GM19238 (cell line): ENCODE measurements around the gene SRRM3.
"Not testable (repeated sequence)": the region's sequence is repeated elsewhere in the genome, so short reads cannot be mapped to it uniquely, and the experiment has no call there.

Source experiments
- DNase-seq: peaks from one replicate; pipeline ENCODE4 v3.0.0; 2011; ENCODE audit warnings: low spot score; ENCODE audit not compliant: insufficient read length

SRRM3 gene

DNA sequence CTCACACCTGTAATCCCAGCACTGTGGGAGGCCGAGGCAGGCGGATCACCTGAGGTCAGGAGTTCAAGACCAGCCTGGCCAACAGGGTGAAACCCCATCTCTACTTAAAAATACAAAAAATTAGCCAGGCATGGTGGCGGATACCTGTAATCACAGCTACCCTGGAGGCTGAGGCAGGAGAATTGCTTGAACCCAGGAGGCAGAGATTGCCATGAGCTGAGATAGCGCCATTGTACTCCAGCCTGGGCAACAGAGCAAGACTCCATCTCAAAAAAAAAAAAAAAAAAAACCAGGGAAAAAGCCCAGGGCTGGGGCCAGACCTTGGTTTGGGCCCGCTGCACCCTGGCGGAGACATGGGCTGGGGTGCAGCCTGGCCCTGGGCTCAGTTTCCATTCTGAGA lies 110.1 kb downstream of the SRRM3 start:
- not testable (repeated sequence) for DNase-seq

DNA sequence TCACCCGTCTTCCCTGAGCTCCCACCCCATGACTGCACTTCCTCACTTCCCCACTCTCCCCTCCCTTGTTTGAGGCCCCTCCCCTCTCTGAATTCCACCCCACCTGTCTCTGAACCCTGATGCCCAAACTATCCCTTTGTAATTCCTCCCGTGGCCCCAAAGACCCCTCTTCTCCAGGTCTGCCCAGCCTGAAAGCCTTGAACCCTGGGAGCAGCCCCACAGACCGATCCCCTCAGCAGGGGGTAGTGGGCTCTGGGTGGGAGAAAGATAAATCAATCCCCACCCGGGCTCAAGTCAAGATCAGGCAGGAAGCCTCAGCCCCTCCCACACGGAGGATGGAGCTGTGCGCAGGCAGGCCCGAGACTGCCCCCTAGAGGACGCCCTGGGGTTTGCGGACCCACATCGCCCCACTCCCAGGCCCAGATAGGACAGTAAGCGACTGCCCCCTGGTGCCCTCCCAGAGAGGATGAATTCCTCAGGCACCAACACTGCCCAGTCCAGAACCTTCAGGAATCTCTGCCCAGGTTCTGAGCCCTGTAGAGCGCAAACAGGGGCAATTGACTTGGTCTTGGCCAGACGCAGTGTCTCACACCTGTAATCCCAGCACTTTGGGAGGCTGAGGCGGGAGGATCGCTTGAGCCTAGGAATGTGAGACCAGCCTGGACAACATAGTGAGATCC lies 112.5 kb downstream of the SRRM3 start:
- peak; percentile 95 for DNase-seq

DNA sequence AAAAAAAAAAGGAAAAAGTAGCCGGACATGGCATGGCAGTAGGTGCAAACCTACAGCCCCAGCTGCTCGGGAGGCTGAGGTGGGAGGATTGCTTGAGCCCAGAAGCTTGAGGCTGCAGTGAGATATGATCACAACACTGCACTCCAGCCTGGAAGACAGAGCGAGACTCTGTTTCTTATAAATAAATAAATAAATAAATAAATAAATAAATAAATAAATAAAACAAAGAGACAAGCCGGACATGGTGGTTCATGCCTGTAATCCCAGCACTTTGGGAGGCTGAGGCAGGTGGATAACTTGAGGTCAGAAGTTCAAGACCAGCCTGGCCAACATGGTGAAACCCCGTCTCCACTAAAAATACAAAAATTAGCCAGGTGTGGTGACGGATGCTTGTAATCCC lies 113.0 kb downstream of the SRRM3 start:
- DNase-seq = not testable (repeated sequence)

DNA sequence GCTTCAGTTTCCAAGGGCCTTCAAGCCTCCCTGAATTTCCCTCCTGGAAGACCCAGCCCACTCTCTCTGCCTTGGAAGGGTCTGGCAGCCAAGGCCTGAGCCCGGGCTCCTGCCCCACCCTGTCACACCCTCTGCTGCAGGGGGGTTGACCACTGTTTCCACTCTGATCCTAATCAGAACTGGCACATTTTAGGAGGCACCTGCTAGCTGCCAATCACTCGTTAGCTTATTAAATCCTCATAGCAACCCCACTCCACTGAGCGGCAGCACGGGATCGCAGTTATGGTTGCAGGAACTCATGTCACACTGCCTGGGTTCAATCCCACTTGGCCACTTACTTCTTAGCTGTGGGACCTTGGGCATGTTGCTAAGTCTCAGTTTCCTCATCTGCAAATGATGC lies 113.7 kb downstream of the SRRM3 start:
- no peak for DNase-seq

DNA sequence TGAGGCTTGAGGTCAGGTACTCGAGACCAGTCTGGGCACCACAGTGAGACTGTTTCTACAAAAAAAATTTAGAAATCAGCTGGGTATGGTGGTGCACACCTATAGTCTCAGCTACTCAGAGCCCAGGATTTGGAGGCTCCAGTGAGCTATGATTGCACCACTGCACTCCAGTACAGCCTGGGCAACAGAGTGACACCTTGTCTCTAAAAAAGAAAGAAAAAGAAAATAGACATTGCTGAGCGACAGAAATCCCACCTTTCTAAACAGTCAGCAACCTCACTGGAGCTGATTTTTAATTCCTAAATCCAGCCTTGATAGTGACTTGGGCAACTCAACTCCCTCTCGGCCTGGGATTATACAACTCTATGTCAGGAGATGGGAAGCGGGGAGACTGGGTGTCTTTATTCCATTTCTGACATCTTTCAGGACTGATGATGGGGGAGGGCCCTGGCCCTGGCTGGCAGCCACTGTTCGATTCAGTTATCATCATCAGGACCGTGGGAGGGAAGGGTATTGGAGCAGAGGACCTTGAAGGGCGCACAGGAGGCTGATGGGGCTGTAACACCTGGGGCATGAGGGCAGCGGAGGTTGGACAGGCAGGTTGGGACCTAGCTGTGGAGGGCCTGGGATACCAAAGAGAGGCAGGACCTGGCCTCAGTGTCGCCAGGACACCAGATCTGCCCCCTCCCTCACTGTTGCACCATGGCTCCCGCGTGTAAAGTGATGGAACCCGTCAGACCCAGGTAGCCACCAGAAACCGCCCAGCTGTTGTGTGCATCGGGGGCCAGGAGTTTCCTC lies 115.5 kb downstream of the SRRM3 start:
- no peak for DNase-seq

DNA sequence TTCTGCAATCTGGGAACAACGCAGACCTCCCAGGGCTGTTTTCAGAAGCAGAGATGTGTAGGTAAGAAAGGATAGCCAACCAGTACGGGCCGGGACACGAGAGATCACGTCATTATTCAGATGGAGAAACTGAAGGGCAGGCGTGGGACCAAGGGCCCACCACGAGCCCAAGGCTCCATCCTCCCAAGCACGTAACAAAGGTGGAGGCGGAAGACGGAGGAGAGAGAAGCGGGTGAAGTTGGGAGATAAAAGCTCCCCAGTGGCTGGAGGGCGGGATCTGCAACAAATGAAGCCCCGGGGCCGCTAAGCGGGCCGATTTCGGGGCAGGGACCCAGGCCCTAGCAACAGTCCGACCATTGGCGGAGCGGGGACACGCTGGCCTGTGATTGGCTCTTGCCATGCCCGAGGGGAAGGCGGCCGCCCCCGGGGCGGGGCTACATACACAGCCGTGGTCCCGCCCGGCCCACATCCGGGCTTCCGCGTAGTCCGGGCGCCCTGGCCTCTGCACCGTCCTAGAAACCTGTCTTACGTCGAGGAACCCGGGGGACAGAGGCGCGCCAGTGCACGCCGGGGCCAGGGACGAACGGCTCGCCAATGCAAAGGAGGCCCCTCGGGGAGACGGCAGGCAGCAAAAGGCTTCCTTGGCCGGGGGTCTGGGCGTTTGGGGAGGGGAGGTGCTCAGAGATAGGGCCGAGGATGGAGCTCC lies 116.2 kb downstream of the SRRM3 start:
- DNase-seq = peak; percentile 97

DNA sequence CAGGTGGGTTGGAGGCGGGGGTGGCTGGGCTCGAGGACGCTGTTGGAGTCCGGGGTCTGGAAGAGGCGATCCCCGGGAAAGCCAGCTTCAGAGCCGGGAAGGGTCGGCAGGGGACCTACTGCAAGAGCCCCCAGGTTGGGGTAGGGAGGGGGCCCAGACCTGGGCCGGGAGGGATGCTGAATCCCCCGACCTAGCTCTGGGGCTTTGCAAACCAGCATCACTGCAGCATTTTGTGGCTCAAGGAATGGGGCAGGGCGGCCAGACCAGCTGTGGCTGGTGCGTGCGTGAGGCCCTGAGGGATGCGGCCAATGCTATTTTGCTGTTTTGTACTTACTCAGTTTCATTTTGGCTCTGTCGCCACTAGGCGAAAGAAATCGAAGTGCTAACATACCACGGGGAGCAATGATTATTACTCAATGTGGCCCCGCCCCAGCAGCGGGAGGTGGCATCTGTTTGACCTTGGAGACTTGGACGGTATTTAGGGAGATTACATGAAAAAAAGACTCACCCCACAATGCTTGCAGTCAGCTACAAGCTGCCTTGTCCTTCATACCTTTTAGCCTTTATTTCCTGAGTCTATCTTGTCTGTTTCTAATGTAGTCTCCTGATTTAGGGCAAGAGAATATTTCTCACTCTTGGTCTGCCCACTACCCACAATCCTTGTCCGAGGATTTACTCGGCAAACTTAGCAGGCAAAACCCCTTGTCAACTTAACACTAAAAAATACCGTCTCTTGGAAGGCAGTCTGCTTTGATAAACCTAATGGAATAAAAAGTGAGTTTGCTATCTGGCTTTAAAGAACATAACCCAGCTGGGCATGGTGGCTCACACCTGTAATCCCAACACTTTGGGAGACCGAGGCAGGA lies 117.0 kb downstream of the SRRM3 start:
- peak; percentile 78 for DNase-seq

DNA sequence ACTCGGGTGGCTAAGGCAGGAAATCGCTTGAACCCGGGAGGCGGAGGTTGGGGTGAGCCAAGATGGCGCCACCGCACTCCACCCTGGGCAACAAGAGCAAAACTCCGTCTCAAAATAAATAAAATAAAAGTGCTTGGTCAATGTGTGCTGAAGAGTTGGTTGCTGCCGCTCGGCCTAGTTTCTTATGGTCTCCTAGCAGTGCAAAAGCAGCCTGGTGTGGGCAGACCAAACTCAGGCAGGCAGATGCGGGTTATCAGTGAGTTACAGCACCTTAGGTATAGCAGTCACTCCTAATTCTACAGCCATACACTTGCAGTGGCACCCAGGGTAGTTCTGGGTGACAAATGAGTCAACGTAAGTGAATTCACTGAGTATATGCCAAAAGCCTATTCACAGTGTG lies 123.4 kb downstream of the SRRM3 start:
- no peak for DNase-seq

DNA sequence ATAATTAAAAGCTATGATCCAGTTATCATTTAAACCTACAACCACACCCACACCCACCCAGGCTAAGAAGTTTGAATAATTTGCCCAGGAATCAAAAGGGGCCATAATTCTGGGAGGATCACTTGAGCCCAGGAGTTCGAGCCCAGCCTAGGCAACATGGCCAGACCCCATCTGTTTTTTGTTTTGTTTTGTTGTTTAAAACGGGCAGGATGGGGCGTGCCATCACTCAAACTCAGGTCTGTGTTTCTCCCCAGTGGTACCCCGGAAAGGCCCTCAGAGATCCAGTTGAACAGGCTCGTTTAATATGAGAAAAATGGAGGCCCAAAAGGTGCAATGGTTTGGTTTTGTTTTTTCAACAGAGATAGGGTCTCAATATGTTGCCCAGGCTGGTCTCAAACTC lies 124.1 kb downstream of the SRRM3 start:
- no peak for DNase-seq

DNA sequence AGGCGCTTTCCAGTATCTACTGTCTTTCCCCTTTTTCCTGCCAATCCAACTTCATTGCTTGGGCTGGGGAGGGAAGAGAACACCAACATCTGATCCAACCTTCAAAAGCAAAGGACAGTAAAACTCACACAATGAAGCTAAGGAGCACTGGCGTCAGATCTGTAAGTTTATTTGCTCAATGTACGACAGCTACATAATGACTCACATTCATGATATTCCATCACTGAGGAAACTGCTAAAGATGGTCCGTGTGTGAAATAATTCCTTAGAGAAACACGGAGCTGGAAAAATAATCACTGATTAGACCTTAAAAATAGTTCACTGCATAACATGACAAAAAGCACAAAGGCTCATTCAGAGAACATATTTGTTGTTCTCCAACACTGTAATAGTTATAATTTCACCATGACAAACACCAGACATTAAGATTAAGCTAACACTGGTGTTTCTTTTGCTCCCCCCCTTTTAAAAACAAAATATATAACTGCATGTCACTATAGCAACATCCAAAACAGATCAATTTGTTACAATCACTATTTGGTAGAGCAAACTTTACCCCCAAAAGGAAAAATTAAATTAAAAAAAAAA lies 125.0 kb downstream of the SRRM3 start:
- DNase-seq = no peak

DNA sequence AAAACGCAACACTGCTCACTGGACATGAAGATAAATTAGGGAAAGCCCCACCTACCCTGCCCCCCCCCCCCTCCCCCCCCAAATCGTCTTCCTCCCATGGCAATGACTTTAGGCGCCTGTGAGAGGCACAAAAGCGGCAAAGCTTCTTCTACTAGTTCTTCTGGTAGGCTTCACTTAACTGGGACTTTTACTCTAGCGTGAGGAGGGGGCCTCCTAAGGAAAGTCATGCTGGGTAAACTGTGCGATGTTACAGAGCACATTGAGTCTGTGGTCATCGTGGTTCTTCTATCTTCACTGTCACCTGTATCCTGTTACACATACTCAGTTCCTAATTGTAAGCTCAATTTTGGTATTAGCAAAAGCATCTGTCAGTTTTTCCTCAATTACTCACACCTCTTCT lies 125.9 kb downstream of the SRRM3 start:
- no peak for DNase-seq

DNA sequence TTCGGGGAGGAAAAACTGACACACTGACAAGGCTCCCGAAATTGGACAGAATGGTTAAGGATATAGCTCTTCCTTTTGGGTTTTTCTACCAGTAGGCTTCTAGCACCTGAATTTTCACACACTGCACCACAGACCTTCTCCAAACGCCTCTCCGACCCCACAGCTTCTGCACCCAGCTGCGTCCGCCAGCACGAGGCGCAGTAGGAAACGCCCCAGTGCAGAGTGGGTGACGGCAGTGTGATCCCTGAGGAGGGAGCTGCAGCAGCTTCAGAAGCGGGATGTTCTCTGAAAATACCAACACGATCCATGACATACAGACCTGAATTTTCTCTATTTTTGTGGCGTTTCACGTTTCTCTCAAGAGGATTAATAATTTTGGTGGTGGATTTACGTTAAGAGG lies 126.7 kb downstream of the SRRM3 start:
- DNase-seq = no peak

DNA sequence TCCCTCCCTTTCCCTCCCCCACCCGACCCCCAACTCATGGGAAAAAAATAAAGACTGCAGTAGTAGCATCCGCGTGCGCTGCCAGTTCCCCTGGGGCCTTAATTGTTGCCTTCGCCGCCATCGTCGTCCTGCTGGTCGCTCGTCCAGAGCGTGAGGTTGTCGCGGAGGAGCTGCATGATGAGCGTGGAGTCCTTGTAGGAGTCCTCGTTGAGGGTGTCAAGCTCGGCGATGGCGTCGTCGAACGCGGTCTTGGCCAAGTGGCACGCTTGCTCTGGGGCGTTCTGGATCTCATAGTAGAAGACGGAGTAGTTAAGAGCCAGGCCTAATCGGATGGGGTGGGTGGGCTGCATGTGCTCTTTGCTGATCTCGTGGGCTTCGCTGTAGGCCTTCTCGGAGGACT lies 127.8 kb downstream of the SRRM3 start:
- no peak for DNase-seq

DNA sequence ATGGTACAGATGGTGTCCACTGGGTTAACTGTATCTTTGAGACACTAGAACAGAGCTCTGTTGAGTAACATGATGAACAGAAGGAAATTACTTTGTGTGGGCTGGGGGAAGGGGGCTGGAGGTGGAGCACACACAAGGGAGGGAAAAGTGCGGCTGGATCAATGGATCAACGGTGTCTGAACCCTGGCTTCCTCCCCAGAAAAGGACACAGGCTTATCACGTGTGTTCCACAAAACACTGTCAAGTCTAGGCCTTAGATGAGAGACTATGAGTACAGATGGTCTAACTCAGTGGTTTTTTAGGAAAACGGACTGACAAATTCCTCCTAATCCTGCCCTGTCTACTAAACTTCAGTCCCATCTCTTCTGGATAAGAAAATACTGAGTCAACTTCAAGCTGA lies 128.6 kb downstream of the SRRM3 start:
- no peak for DNase-seq

DNA sequence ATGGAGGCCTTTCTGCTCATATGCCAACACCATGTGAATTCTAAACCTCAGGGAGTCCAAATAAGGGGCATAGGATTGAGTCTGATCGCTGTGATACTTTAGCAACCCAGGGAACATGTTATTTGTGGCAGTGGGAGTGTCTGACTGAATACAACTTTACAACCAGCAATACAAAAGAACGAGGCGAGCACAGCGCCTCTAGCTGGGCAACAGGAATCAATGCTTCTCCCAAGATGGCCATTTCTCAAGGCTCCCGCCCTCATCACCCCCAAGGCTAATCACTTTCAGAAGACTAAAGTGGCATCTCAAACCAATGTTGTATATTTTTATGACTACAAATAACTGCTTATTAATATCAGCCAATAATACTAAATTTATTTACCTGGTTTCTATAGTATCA lies 129.0 kb downstream of the SRRM3 start:
- DNase-seq = no peak

DNA sequence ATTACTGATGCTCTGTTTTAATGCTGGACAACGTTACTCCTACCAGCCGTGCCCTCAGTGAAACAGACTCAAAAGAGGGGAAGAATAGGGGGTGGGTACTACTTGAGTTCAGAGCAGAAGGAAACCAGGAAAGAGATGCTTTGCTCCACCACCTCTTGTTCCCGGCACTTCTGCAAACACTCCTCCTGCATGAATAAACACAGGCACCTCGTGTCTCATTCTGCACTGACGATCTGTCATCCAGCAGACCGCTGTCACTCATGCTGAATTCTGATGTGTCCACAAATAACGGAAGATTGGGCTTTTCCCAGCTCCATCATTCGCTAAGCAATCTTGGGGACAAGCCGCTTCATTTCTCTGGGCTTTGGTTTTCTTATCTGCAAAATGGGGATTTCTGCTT lies 130.4 kb downstream of the SRRM3 start:
- DNase-seq = no peak

DNA sequence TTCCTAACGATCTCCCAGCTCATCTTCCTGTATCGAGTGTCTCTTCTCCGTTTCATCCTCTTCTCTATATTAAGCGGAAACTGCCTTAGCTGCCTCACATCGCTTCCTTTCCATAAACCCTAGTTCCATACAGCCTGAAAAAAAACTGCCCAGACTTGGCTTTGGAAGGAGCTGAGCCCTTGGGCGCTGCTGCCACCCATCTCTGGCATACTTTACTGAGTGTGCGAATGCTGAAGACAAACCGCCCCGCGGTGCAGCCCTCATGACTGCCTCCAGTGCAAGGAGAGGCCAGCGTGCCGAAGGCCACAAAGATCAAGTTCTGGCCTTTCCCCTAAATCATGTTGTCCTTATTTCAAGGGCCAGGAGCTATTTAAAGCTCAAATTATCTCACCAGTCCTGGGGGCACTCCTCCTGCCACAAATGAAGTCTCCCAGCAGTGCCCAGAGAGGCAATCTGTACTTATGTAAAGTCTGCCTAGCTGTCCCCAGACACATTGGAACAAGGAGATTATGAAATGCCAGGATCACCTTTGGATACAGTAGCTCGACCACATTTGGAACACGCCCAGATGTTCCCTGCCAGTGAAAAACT lies 131.9 kb downstream of the SRRM3 start:
- DNase-seq = no peak

DNA sequence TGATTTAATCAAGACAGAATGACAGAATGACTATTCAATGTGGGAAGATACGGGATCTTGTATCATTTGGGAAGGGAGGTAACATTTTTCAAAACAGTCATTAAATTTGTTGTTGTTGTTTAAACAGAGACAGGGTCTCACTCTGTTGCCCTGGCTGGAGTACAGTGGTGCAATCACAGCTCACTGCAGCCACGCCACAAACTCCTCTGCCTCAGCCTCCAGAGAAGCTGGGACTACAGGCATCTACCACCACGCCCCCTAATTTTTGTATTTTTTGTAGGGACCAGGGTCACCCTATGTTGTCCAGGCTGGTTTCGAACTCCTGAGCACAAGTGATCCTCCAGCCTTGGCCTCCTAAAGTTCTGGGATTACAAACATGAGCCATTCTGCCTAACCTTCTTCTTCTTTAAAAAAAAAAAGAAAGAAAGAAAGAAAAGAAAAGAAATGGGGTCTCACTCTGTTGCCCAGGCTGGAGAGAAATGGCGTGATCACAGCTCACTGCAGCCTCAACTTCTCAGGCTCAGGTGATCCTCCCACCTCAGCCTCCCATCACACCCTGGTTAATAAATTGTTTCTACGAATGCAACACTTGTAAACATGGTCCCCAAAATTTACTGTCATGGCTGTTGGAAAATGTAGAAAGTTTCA lies 132.7 kb downstream of the SRRM3 start:
- no peak for DNase-seq

DNA sequence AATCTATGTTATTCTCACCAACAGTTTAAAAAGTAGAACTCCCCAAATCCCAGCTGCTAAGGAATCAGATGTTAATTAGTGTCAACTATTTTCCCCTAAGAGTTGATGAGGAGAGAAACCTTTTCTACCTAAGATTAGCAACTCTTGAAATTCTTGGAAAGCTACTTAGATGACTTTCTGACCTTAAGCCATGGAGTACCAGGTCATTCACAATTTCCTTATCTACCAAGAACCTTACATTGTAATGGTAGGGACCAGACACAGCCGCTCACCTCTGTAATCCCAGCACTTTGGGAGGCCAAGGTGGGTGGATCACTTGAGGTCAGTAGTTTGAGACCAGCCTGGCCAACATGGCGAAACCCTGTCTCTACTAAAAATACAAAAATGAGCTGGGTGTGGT lies 133.7 kb downstream of the SRRM3 start:
- DNase-seq = not testable (repeated sequence)

DNA sequence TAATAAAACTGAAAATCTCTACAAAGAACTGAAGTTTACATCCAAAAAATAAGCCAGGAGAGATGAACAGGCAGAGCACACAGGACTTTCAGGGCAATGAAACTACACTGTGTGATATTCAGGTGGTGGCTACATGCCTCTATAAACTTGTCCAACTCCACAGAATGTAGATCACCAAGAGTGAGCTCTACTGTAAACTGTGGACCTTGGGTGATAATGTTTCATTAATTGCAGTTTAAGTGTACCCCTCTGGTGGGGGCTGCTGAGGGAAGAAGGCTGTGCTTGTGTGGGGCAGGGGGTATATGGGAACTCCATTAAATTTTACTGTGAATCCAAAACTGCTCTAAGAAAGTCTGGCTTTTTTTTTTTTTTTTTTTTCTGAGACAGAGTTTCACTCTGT lies 134.4 kb downstream of the SRRM3 start:
- no peak for DNase-seq
